GM23338 (cell line): Measurements from ENCODE around the gene SUMF1.

ENCODE experiments used
- EZH2 ChIP-seq: fragments of 200-600 bp; sonication (generic); IDR thresholded peaks from one replicate; pipeline ENCODE4 v1.8.0; 2017; ENCODE audit warnings: antibody characterized with exemption, mild to moderate bottlenecking, low read depth; ENCODE audit not compliant: unreplicated experiment
- EZH2phosphoT487 ChIP-seq: fragments of 200-600 bp; sonication (generic); IDR thresholded peaks from one replicate; pipeline ENCODE4 v1.8.1; 2018; ENCODE audit warnings: antibody characterized with exemption; ENCODE audit not compliant: unreplicated experiment
- JUNB ChIP-seq: IDR thresholded peaks from one replicate; pipeline ENCODE4 v1.6.1; 2016; ENCODE audit warnings: antibody characterized with exemption; ENCODE audit not compliant: unreplicated experiment
- POLR2AphosphoS5 ChIP-seq: IDR thresholded peaks from 2 replicates; pipeline ENCODE4 v1.6.1; 2016; ENCODE audit warnings: antibody characterized with exemption, low read depth
- STAT1 ChIP-seq: IDR thresholded peaks from one replicate; pipeline ENCODE4 v1.6.1; 2016; ENCODE audit warnings: antibody characterized with exemption; ENCODE audit not compliant: unreplicated experiment
- ZNF331 ChIP-seq: fragments of 250-450 bp; sonication (Bioruptor Pico); IDR thresholded peaks from 2 replicates; pipeline ENCODE4 v1.5.0; 2020; ENCODE audit warnings: low read depth, mild to moderate bottlenecking, moderate library complexity
- TF ChIP-seq, protein P1 (sequence below), 2 experiments: fragments of 200-600 bp in 1 of 2; sonication (generic) in 1 of 2; conservative IDR thresholded peaks; 2 replicates each; pipeline versions ENCODE4 v1.5.1 to v1.6.1; 2016 to 2017; ENCODE audit warnings: antibody characterized with exemption in 2 of 2, low read depth in 2 of 2, mild to moderate bottlenecking in 2 of 2, moderate library complexity in 1 of 2
- TF ChIP-seq, protein P2 (sequence below): IDR thresholded peaks from one replicate; pipeline ENCODE4 v1.6.1; 2018; ENCODE audit warnings: antibody characterized with exemption; ENCODE audit not compliant: unreplicated experiment

DNA sequence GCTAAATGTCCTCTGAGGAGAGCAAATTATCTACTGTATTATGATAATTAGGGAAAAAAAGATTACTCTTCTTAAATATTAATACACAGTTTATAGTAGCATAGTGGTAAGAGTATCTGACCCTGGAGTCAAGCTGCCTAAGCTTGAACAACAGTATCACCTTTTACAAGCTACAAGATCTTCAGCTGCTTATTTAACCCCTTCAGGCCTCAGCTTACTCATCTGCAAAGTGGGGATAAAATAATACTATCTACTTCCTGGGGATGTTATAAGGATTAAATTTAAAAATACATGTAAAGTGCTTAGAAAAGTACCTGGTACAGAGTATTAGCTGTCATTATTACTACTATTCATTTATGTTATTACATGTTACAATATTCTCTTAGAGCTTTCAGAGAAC, 42.0 kb downstream of the SUMF1 start:
- TF ChIP-seq, protein P1, sequence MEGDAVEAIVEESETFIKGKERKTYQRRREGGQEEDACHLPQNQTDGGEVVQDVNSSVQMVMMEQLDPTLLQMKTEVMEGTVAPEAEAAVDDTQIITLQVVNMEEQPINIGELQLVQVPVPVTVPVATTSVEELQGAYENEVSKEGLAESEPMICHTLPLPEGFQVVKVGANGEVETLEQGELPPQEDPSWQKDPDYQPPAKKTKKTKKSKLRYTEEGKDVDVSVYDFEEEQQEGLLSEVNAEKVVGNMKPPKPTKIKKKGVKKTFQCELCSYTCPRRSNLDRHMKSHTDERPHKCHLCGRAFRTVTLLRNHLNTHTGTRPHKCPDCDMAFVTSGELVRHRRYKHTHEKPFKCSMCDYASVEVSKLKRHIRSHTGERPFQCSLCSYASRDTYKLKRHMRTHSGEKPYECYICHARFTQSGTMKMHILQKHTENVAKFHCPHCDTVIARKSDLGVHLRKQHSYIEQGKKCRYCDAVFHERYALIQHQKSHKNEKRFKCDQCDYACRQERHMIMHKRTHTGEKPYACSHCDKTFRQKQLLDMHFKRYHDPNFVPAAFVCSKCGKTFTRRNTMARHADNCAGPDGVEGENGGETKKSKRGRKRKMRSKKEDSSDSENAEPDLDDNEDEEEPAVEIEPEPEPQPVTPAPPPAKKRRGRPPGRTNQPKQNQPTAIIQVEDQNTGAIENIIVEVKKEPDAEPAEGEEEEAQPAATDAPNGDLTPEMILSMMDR (conservative IDR thresholded peaks at IDR 0.05; ENCODE audit: low read depth in 2 of 2), result no peak
- TF ChIP-seq POLR2AphosphoS5 (no peak), EZH2 (no peak), JUNB (no peak), ZNF331 (CRISPR knock-in tag) (no peak), EZH2phosphoT487 (no peak), STAT1 (no peak)
- TF ChIP-seq, protein P2, sequence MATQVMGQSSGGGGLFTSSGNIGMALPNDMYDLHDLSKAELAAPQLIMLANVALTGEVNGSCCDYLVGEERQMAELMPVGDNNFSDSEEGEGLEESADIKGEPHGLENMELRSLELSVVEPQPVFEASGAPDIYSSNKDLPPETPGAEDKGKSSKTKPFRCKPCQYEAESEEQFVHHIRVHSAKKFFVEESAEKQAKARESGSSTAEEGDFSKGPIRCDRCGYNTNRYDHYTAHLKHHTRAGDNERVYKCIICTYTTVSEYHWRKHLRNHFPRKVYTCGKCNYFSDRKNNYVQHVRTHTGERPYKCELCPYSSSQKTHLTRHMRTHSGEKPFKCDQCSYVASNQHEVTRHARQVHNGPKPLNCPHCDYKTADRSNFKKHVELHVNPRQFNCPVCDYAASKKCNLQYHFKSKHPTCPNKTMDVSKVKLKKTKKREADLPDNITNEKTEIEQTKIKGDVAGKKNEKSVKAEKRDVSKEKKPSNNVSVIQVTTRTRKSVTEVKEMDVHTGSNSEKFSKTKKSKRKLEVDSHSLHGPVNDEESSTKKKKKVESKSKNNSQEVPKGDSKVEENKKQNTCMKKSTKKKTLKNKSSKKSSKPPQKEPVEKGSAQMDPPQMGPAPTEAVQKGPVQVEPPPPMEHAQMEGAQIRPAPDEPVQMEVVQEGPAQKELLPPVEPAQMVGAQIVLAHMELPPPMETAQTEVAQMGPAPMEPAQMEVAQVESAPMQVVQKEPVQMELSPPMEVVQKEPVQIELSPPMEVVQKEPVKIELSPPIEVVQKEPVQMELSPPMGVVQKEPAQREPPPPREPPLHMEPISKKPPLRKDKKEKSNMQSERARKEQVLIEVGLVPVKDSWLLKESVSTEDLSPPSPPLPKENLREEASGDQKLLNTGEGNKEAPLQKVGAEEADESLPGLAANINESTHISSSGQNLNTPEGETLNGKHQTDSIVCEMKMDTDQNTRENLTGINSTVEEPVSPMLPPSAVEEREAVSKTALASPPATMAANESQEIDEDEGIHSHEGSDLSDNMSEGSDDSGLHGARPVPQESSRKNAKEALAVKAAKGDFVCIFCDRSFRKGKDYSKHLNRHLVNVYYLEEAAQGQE, result no peak
